GM12801 (cell line): Measurements from ENCODE around the gene WDR37.

Experiments
- CTCF ChIP-seq: IDR thresholded peaks from one replicate; pipeline ENCODE4 v1.5.1; 2011; ENCODE audit warnings: control low read depth; ENCODE audit not compliant: insufficient read length; ENCODE audit errors: extremely low read depth

The WDR37 gene

GRCh38 chr10:1170867-1171180 lies 114.6 kb downstream of the WDR37 start:
- TF ChIP-seq CTCF: no peak

GRCh38 chr10:1171182-1171581 lies 115.0 kb downstream of the WDR37 start:
- TF ChIP-seq CTCF: no peak

GRCh38 chr10:1171586-1171985 lies 115.4 kb downstream of the WDR37 start:
- TF ChIP-seq CTCF: no peak

- TF ChIP-seq CTCF: no peak
Measured at GRCh38 chr10:1172256-1172984, 116.2 kb downstream of the WDR37 start.

GRCh38 chr10:1173091-1173490 lies 116.9 kb downstream of the WDR37 start:
- TF ChIP-seq CTCF: no peak

- no peak for TF ChIP-seq CTCF
Measured at GRCh38 chr10:1174022-1174421, 117.8 kb downstream of the WDR37 start.

GRCh38 chr10:1175956-1176565 lies 119.9 kb downstream of the WDR37 start:
- TF ChIP-seq CTCF: no peak
